Activated naive CD8-positive, alpha-beta T cell treated with anti-CD3 and anti-CD28 coated beads, Interleukin-2, amount 10 ng/mL, durations not matched to agents 7 days and 5 days (primary cell): Measurements from ENCODE around the gene ZNF813. TPM values are rescaled to one million over a fixed set of nuclear protein-coding genes. Genes with fewer than 3 reads are reported as not detected.

Experiments used
- ATAC-seq: fragments of 150-1000 bp; cut with Tn5 transposase; one replicate; pipeline ENCODE4 v1.10.0; 2021; ENCODE audit warnings: low read depth, moderate library complexity
- POLR2A ChIA-PET: fragments of 350-600 bp; sonication (Branson Sonifier 250); formaldehyde crosslinking; loops from one replicate; lab custom pipeline; 2021; ENCODE audit warnings: antibody characterized with exemption; lab: Charles Lee
- DNase-seq: peaks from one replicate; pipeline ENCODE4 v3.0.0; 2021
- H3K27ac Mint-ChIP-seq: one replicate; pipeline ENCODE4 v1.8.0; 2022; ENCODE audit warnings: mild to moderate bottlenecking, mixed read lengths
- H3K27me3 Mint-ChIP-seq: one replicate; pipeline ENCODE4 v1.8.0; 2022; ENCODE audit warnings: mild to moderate bottlenecking, moderate library complexity, mixed read lengths
- H3K36me3 Mint-ChIP-seq: one replicate; pipeline ENCODE4 v1.8.0; 2021; ENCODE audit warnings: mild to moderate bottlenecking, mixed read lengths
- H3K4me1 Mint-ChIP-seq: one replicate; pipeline ENCODE4 v1.8.0; 2021; ENCODE audit warnings: mixed read lengths
- H3K4me3 Mint-ChIP-seq: one replicate; pipeline ENCODE4 v1.8.0; 2022; ENCODE audit warnings: mild to moderate bottlenecking, moderate library complexity, mixed read lengths
- H3K9me3 Mint-ChIP-seq: one replicate; pipeline ENCODE4 v1.8.0; 2021; ENCODE audit warnings: mixed read lengths
- total RNA-seq, 2 experiments: library from RNA; stranded (reverse); gene quantifications; one replicate each; pipeline ENCODE4 v1.2.3, GENCODE V29; 2021

The ZNF813 gene
- total RNA-seq, 2 experiments from 2014 or later: 6.1 to 8.5 TPM

DNA sequence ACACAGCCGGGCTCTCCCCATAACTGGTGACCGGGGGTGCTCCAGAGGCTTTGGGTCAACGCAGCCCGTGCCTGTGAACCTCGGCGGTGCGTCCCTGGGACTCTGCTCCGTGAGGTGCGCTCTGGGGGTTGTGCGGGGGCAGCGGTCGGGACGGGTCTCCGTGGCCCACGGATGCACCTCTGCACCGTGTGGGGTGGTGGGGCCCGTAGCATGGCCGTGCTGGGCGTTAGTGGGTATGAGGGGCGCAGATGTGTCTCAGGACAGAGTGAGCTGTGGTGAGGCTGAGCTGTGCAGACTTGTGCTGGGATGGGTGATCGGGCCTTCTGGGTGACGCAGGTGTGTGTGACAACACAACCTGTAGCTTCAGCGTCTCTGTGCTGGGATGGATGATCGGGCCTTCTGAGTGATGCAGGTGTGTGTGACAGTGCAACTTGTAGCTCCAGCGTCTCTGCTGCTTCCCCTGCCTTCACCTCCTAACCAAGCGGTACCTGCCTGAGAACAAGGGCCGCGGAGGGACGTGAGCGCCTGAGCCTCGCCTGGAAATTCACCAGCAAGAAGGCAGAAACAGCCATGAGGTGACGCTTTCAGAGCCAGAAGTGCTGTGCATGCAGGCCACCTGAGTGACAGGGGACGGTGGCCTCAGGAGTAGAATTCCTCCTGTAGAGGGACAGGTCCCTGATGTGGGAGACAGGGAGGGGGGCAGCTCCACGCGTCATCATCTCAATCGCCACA lies 71.0 kb downstream of the ZNF813 start:
- DNase-seq: no peak
- ATAC-seq: peak; percentile 5
- Mint-ChIP-seq H3K36me3 (peaks cover 31% of the 10 kb centered on the region), H3K4me1 (peaks cover 9% of the 10 kb centered on the region), H3K9me3 (peaks cover 4% of the 10 kb centered on the region), H3K4me3 (peak overlapping the region; percentile 91), H3K27ac (peak overlapping the region; percentile 97), H3K27me3 (no peaks in the 10 kb centered on the region)
- POLR2A ChIA-PET: no interaction called here

DNA sequence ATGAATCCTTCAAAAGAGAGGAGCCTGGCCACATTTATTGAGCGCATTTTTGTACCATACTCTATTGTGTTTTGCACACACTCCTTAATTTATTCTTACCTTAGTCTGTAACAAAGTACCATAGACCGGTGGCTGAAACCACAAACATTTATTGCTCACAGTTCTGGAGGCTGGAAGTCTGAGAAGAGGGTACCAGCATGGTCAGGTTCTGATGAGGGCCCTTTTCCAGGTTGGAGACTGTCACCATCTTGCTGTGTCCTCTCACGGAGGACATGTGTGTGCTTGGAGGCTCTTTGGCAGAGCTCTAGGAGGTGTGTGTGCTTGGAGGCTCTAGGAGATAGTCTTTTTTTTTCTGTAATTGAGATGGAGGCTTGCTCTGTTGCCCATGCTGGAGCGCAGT lies 72.6 kb downstream of the ZNF813 start:
- no peak overlapping the region for H3K27ac Mint-ChIP-seq
- POLR2A ChIA-PET: no interaction called here
- H3K36me3 Mint-ChIP-seq: peaks cover 31% of the 10 kb centered on the region
- H3K4me3 Mint-ChIP-seq: no peak overlapping the region
- peaks cover 5% of the 10 kb centered on the region for H3K9me3 Mint-ChIP-seq
- no peak for DNase-seq
- no peaks in the 10 kb centered on the region for H3K27me3 Mint-ChIP-seq
- no peak for ATAC-seq
- peaks cover 9% of the 10 kb centered on the region for H3K4me1 Mint-ChIP-seq

DNA sequence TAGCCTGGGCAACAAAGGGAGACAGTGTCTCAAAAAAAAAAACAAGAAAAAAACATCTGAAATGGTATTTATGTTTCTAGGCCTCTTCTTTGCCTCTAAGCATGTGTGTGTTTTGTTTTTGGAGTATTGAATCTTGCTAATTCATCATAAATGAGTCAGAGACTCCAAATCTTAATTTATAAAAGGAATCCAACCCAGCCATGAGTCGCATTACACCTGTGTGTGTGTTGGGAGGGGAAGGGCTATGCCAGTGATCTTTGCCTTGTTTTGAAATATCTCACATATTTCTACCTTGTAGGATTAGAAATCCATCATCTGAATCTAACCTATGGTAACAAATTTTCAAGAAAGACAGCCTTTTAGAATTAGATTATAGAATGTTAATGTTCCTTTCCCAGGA lies 74.4 kb downstream of the ZNF813 start:
- no peak overlapping the region for H3K4me3 Mint-ChIP-seq

DNA sequence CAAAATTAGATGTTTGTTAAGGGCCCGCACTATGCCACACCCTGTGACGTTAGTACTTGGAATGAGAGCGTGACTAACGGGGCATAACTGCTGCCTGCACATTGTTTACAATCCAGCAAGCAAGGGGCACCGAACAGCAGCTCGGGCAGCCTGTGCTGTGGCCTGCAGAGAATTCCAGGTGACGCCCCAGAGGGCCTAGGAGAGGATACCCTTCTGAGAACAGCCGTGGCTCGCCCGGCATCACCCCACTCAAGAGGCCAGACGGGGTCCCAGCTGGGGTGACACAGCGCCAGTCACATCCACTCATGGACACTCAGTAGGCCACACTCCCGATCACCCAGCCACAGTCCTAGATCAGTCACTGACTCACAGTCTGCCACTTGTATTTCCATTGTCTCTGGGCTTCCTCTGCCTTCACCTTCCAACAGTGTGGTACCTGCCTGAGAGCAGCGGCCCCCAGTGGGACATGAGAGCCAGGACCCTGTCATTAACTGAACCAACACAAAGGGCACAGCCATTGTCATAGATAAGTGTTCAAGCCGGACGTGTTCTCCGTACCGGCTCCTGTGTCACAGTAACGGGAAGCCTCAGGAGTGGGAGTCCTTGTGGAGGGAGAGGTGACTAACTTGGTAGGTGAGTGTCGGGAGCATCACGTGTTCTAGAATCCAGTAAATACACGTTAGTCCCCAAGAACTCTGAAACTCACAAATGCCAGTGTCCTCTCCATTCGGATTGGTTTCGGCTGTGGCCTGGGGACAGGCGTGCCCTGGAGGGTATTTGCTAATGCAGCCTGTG lies 77.9 kb downstream of the ZNF813 start:
- DNase-seq: no peak
- POLR2A ChIA-PET: no interaction called here
- Mint-ChIP-seq H3K36me3 (peaks cover 39% of the 10 kb centered on the region), H3K9me3 (peaks cover 7% of the 10 kb centered on the region), H3K27me3 (no peaks in the 10 kb centered on the region), H3K4me3 (no peak overlapping the region), H3K4me1 (peaks cover 1% of the 10 kb centered on the region), H3K27ac (no peak overlapping the region)
- ATAC-seq: no peak

More for the DNA sequence above, 74.4 kb downstream of the ZNF813 start:
- H3K36me3 Mint-ChIP-seq: peaks cover 32% of the 10 kb centered on the region
- peaks cover 1% of the 10 kb centered on the region for H3K4me1 Mint-ChIP-seq
- no peak for DNase-seq
- H3K27me3 Mint-ChIP-seq: no peaks in the 10 kb centered on the region
- POLR2A ChIA-PET: no interaction called here
- no peak for ATAC-seq
- peaks cover 5% of the 10 kb centered on the region for H3K9me3 Mint-ChIP-seq
- no peak overlapping the region for H3K27ac Mint-ChIP-seq

Other genes with a start within 250 kb of the ZNF813 start
- 10 to 100 TPM; 17.0 to 17.8 TPM for gene ZNF677, start 212.9 kb upstream of the ZNF813 start, total RNA-seq
- gene VN1R2, start 209.4 kb upstream of the ZNF813 start, total RNA-seq: not detected
- gene VN1R4, start 200.0 kb upstream of the ZNF813 start, total RNA-seq: not detected
- 10 to 100 TPM; 13.0 to 13.1 TPM for gene ZNF845, start 134.0 kb upstream of the ZNF813 start, total RNA-seq
- gene ZNF525, start 102.0 kb upstream of the ZNF813 start, total RNA-seq: 10 to 100 TPM; 28.5 to 29.1 TPM
- gene ZNF765, start 72.6 kb upstream of the ZNF813 start, total RNA-seq: 10 to 100 TPM; 16.2 to 17.4 TPM
- gene ZNF761, start 35.7 kb upstream of the ZNF813 start, total RNA-seq: 10 to 100 TPM; 14.5 to 17.2 TPM
- 10 to 100 TPM; 27.5 to 29.8 TPM for gene ZNF331, start 70.4 kb downstream of the ZNF813 start, total RNA-seq
- not detected for gene DPRX, start 164.3 kb downstream of the ZNF813 start, total RNA-seq